ENCODE data around the gene MTRF1. TPM values are rescaled to one million over a fixed set of nuclear protein-coding genes. Genes with fewer than 3 reads are reported as not detected.

The MTRF1 gene
- total RNA-seq, 1 experiment from 2014 or later: 13.7 TPM

GRCh38 chr13:41220401-41220800 lies 43.0 kb downstream of the MTRF1 start:
- no peak overlapping the region for H3K4me3 ChIP-seq (ENCODE audit: low read depth in 2 of 2, low read length in 2 of 2)
- H3K36me3 ChIP-seq (ENCODE audit: control insufficient read depth, insufficient read depth, low read length): no peaks in the 10 kb centered on the region
- in situ Hi-C loops (cut with HindIII; ENCODE audit: low pct_unique_long_range_greater_than_20kb, low sequenced_read_pairs) (no loop called here), intact Hi-C loops (cut with micrococcal nuclease; ENCODE audit: unreplicated experiment) (no loop called here)
- H3K4me1 ChIP-seq (ENCODE audit: control insufficient read depth, insufficient read depth, low read length): no peaks in the 10 kb centered on the region
- ChIA-PET POLR2A (no interaction called here), CTCF (no interaction called here)
- DNase-seq (ENCODE audit: low read depth, low spot score) (no peak), ATAC-seq (no peak)
- no peaks in the 10 kb centered on the region for H3K9me3 ChIP-seq (ENCODE audit: control insufficient read depth, insufficient read depth, low read depth, low read length)
- H3K27me3 ChIP-seq (ENCODE audit: control insufficient read depth, insufficient read depth, low read length): no peaks in the 10 kb centered on the region
- BruUV-seq (replicated peaks): no TSS peak
- TF ChIP-seq TCF7L2 (IDR thresholded peaks at IDR 0.05; ENCODE audit: low read depth, low read length) (no peak), CTCF (IDR thresholded peaks at IDR 0.05) (no peak), POLR2AphosphoS5 (IDR thresholded peaks at IDR 0.05; ENCODE audit: low read depth, low read length) (no peak), SIN3A (IDR thresholded peaks at IDR 0.05; ENCODE audit: borderline replicate concordance, insufficient read depth, low read depth, low read length) (no peak)
- H3K27ac ChIP-seq (ENCODE audit: low read length): no peak overlapping the region

GRCh38 chr13:41216160-41216559 lies 47.2 kb downstream of the MTRF1 start:
- Histone ChIP-seq H3K36me3 (ENCODE audit: control insufficient read depth, insufficient read depth, low read length) (no peaks in the 10 kb centered on the region), H3K27ac (ENCODE audit: low read length) (no peak overlapping the region), H3K9me3 (ENCODE audit: control insufficient read depth, insufficient read depth, low read depth, low read length) (peaks cover under 1% of the 10 kb centered on the region; the same call in 1 of the 2 replicates), H3K4me1 (ENCODE audit: control insufficient read depth, insufficient read depth, low read length) (no peaks in the 10 kb centered on the region), H3K4me3 (ENCODE audit: low read depth in 2 of 2, low read length in 2 of 2) (no peak overlapping the region), H3K27me3 (ENCODE audit: control insufficient read depth, insufficient read depth, low read length) (no peaks in the 10 kb centered on the region)
- no peak for ATAC-seq
- CTCF ChIA-PET: no interaction called here
- DNase-seq (ENCODE audit: low read depth, low spot score): no peak
- in situ Hi-C loops (cut with HindIII; ENCODE audit: low pct_unique_long_range_greater_than_20kb, low sequenced_read_pairs) (no loop called here), intact Hi-C loops (cut with micrococcal nuclease; ENCODE audit: unreplicated experiment) (no loop called here)
- no peak for TF ChIP-seq TCF7L2 (IDR thresholded peaks at IDR 0.05; ENCODE audit: low read depth, low read length)
- no peak for TF ChIP-seq POLR2AphosphoS5 (IDR thresholded peaks at IDR 0.05; ENCODE audit: low read depth, low read length)
- no peak for TF ChIP-seq CTCF (IDR thresholded peaks at IDR 0.05)
- TF ChIP-seq REST (IDR thresholded peaks at IDR 0.05; ENCODE audit: insufficient read depth in 1 of 2, low read depth in 2 of 2, low read length in 1 of 2): no peak
- TF ChIP-seq SIN3A (IDR thresholded peaks at IDR 0.05; ENCODE audit: borderline replicate concordance, insufficient read depth, low read depth, low read length): no peak
- POLR2A ChIA-PET: no interaction called here
- BruUV-seq (replicated peaks): no TSS peak

All from Panc1 (cell line).